Forelimb muscle (tissue), 1 donor: ENCODE data around the gene GALNT6. TPM values are rescaled to one million over a fixed set of nuclear protein-coding genes. Genes with fewer than 3 reads are reported as not detected.
A peak's percentile ranks its signal among the peaks of the same experiment; 100 is the strongest.

Experiments used
- DNase-seq: peaks from one replicate; pipeline ENCODE4 v3.0.0-alpha.2; 2013; ENCODE audit warnings: low read depth
- polyA plus RNA-seq: library from polyadenylated mRNA; unstranded; fragments of 120-200 nt; gene quantifications from one replicate; pipeline ENCODE4 v1.2.1, GENCODE V29; 2013; ENCODE audit not compliant: insufficient read length

Gene GALNT6
- 0.23 TPM for polyA plus RNA-seq

DNA sequence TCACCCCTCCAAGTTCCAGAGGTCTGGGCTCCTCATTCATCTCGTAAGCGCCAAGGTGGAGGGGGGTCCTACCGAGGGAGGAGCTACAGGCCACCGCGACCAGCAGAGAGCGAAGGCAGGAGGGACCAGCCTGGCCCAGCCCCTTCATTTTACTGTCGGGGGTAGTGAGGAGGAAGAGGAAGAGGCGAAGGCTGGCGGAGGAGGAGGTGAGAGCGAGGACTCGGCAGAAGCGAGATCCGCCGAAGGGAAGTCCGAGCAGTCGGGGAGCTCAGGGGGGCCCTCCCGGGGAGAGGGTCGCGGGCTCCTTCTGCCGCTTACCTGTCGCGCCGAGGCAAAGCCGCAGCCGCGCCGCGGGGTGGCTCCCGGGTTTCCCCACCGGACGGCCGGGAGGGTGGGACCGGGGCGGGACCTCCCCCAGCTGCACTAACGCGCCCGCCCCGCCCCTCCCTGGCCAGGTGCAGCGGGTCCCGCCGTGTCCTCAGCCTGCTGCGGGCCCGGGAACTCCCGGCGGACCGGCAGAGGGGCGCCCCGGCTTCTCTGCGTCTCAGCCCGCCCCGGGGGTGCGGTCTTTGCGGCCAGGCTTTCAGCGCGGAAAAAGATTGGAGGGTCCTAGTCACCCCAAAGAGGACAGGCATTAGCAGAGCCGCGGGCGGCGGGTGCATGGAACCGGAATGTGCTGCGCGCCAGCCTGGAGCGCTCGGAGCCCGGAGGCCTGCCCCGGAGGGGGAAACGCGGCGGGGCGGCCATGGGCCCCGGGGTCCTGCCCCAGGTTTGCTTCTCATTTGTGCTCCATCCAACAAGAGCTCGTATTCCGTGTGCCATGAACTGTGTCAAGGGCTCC, at the start of gene GALNT6:
TSS of gene GALNT6 (minus strand) at position 124 of the 841 bp plus-strand sequence. CDS start 11,625 bp downstream, outside the sequence.
- DNase-seq, result no peak

GRCh38 chr12:51439330-51439729, 48.1 kb upstream of the GALNT6 start:
- no peak for DNase-seq

GRCh38 chr12:51437431-51437830, 46.2 kb upstream of the GALNT6 start:
- no peak for DNase-seq

- no peak for DNase-seq
Observed at GRCh38 chr12:51434305-51434704, 43.1 kb upstream of the GALNT6 start.

GRCh38 chr12:51432921-51433320, 41.7 kb upstream of the GALNT6 start:
- DNase-seq, result no peak

GRCh38 chr12:51430196-51430895, 39.1 kb upstream of the GALNT6 start:
- DNase-seq, result no peak

DNA sequence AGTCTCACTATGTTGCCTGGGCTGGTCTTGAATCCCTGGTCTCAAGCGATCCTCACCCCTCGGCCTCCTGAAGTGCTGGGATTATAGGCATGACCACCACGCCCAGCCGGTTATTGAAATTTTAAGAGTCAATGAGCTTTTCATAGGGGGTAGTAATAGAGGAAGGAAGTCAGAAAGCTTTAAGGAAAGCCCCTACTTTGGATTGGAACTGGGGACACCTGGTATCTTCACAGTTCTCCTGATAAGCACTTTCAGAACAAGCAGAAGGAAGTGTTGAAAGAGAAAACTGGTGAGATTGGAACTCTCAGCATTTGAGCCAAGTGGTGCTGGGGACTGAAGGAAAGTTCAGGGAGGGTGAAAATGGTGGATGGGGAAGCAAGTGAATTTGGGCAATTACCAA, 38.5 kb upstream of the GALNT6 start:
- no peak for DNase-seq

DNA sequence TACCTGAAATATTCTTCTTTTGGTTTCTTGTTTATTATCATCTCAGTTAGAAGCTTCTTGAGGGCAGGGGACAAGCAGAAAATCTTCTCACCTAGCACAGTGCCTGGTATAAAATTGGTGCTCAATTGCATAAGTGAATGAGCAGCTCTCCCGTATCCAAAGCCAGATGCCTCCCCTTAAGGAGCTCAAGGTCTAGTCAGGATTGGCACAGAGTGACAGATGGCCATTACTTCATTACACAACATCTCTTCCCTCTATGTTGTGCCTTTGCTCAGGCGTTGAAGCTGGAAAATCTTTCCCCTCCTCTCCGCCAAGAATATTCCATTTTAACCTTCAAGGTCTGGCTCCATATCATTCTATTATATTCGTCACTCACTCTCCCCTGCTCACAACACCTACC, 37.0 kb upstream of the GALNT6 start:
- no peak for DNase-seq

GRCh38 chr12:51424662-51425539, 33.7 kb upstream of the GALNT6 start, which contains the start of gene SLC4A8:
SLC4A8 (plus strand) TSS chr12:51424831; CDS start chr12:51424988, 157 bp downstream.
- peak; percentile 51 for DNase-seq

GRCh38 chr12:51424094-51424661, 33.0 kb upstream of the GALNT6 start:
- DNase-seq, result no peak

GRCh38 chr12:51421266-51421884, 30.2 kb upstream of the GALNT6 start:
- DNase-seq, result peak; percentile 49

- no peak for DNase-seq
Observed at GRCh38 chr12:51419425-51420193, 28.4 kb upstream of the GALNT6 start.

- DNase-seq, result no peak
Observed at GRCh38 chr12:51417826-51418225, 26.6 kb upstream of the GALNT6 start.

DNA sequence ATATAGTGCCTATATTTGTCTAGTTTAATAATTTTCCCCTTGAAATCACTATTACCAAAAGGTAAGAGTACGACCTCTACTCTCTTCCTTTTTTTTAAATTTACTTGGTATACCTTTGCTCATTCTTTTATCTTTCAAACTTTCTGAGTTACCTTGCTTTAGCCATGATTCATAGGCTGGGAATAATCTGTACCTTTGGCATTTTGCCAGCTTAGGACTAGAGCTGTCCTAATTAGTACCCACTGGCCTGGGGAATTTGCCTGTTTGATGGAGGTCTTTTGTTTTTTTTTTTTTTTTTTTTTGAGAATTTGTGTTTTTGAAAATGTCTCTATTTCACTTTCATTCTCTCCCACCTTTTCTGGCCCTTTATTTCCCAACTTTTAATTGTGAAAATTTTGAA, 24.7 kb upstream of the GALNT6 start:
- no peak for DNase-seq

GRCh38 chr12:51413791-51414190, 22.6 kb upstream of the GALNT6 start:
- no peak for DNase-seq

DNA sequence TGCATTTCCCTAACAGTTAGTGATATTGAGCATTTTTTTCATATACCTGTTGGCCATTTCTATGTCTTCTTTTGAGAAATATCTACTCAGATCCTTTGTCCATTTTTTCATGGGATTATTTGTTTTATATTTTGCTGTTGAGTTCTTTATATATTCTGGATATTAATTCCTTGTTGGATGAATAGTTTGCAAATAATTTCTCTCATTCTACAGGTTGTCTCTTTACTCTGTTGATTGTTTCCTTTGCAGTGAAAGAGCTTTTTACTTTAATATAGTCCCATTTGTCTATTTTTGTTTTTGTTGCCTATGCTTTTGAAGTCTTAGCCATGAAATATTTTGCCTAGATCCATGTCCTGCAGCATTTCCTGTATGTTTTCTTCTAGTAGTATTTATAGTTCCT, 21.9 kb upstream of the GALNT6 start:
- DNase-seq, result no peak

DNA sequence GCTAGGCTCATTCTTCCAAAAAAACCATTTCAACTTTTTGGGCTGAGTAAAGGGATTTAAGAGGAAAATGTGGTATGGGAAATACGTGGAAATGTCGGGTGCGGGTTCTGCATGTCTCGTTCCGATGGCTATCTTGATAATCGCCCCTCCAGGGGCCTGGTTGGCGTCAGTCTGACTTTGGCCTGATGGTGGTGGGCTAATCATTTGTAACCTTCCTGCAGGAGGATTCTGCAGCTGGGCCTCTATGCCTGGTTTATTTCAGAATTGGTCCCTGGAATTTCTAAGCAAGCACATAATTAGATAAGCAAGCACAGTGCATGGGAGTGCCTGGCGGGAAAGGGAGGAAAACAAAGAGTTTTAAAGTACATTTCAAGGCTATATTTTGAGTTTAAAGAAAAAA, 18.6 kb upstream of the GALNT6 start:
- DNase-seq, result no peak

DNA sequence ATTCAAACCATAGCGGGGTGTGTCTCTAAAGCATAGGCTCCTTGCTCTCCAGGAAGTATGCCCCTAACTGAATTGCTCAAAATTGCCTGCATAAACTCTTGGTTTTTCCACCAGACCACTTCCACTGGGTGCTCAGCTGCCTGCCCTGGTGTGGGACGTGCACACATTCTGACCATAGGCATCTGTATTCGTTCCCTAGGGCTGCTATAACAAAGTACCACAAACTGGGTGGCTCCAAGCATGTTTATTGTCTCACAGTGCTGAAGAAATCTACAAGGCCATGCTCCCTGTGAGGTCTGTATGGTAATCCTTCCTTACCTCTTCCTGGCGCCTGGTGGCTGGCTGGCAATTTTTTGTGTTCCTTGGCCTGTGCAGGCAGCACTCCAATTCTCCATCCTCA, 16.4 kb upstream of the GALNT6 start:
- no peak for DNase-seq

GRCh38 chr12:51406859-51407258, 15.7 kb upstream of the GALNT6 start:
- DNase-seq, result no peak

DNA sequence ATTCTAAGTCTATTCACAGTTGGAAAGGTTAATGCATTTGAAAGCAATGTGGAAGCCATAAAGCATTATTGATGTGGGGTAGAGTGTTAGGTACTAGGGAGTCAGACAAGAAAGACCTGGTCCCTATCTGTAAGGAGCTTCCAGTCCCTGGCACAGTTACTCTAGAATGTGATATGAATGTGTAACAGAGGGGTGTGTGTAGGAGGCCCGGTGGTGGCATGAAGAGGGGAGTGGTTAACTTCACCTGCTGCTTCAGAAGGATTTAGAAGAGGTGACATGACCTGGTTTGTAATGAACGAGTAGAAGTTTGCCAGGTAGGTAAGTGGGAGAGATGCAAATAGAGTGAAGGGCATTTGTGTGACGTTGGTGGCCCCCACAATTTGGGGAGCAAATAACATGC, 15.1 kb upstream of the GALNT6 start:
- no peak for DNase-seq
